Mucosa of rectum (tissue), 2 donors: ENCODE data around the gene UBE2K.
"Not testable (repeated sequence)": the region's sequence is repeated elsewhere in the genome, so short reads cannot be mapped to it uniquely, and the experiment has no call there.

Experiments used
- H3K27ac ChIP-seq, 2 donors: one replicate each; pipeline ENCODE4 v1.7.0; 2013; ENCODE audit warnings: inconsistent platforms in 2 of 2, low read depth in 2 of 2, low read length in 2 of 2
- H3K27me3 ChIP-seq, 2 donors: one replicate each; pipeline ENCODE4 v1.7.0; 2013; ENCODE audit warnings: low read length in 2 of 2; ENCODE audit not compliant: control insufficient read depth in 2 of 2, insufficient read depth in 2 of 2
- H3K36me3 ChIP-seq, 2 donors: one replicate each; pipeline ENCODE4 v1.7.0; 2013; ENCODE audit warnings: low read length in 2 of 2; ENCODE audit not compliant: control insufficient read depth in 2 of 2, insufficient read depth in 2 of 2
- H3K4me1 ChIP-seq, 2 donors: one replicate each; pipeline ENCODE4 v1.7.0; 2013; ENCODE audit warnings: low read length in 2 of 2, mild to moderate bottlenecking in 1 of 2; ENCODE audit not compliant: control insufficient read depth in 2 of 2, insufficient read depth in 2 of 2
- H3K4me3 ChIP-seq, 2 donors: one replicate each; pipeline ENCODE4 v1.7.0; 2013; ENCODE audit warnings: low read length in 2 of 2
- H3K9ac ChIP-seq, 2 donors: one replicate each; pipeline ENCODE4 v1.7.0; 2013; ENCODE audit warnings: low read length in 2 of 2, low read depth in 1 of 2, mild to moderate bottlenecking in 1 of 2
- H3K9me3 ChIP-seq, 2 donors: one replicate each; pipeline ENCODE4 v1.7.0; 2013; ENCODE audit warnings: low read length in 2 of 2; ENCODE audit not compliant: control insufficient read depth in 2 of 2
- donor health status: healthy.
- donor health status: Normal muscosa, but diverticular disease.

UBE2K gene

GRCh38 chr4:39721273-39721672 lies 23.3 kb downstream of the UBE2K start:
- H3K9me3 ChIP-seq, H3K4me1 ChIP-seq, H3K27me3 ChIP-seq, H3K27ac ChIP-seq, H3K4me3 ChIP-seq, H3K9ac ChIP-seq, H3K36me3 ChIP-seq: not testable (repeated sequence)

GRCh38 chr4:39721788-39722187 lies 23.9 kb downstream of the UBE2K start:
- no peaks in the 10 kb centered on the region for H3K4me1 ChIP-seq
- no peak overlapping the region for H3K4me3 ChIP-seq
- peaks cover 0 to 4% of the 10 kb centered on the region in 2 donors for H3K36me3 ChIP-seq
- H3K27me3 ChIP-seq = no peaks in the 10 kb centered on the region
- no peak overlapping the region for H3K27ac ChIP-seq
- no peaks in the 10 kb centered on the region for H3K9me3 ChIP-seq
- no peak overlapping the region for H3K9ac ChIP-seq

GRCh38 chr4:39729557-39729956 lies 31.6 kb downstream of the UBE2K start:
- Histone ChIP-seq H3K27me3 (no peaks in the 10 kb centered on the region), H3K9ac (no peak overlapping the region), H3K27ac (no peak overlapping the region), H3K9me3 (no peaks in the 10 kb centered on the region), H3K4me3 (no peak overlapping the region), H3K36me3 (peaks cover 0 to 1% of the 10 kb centered on the region in 2 donors), H3K4me1 (no peaks in the 10 kb centered on the region)

GRCh38 chr4:39730072-39730471 lies 32.1 kb downstream of the UBE2K start:
- no peak overlapping the region for H3K4me3 ChIP-seq
- no peaks in the 10 kb centered on the region for H3K27me3 ChIP-seq
- no peaks in the 10 kb centered on the region for H3K9me3 ChIP-seq
- H3K4me1 ChIP-seq = no peaks in the 10 kb centered on the region
- H3K27ac ChIP-seq = no peak overlapping the region
- peaks cover 0 to 3% of the 10 kb centered on the region in 2 donors for H3K36me3 ChIP-seq
- no peak overlapping the region for H3K9ac ChIP-seq

- Histone ChIP-seq H3K4me1 (no peaks in the 10 kb centered on the region), H3K27me3 (no peaks in the 10 kb centered on the region), H3K27ac (no peak overlapping the region), H3K9me3 (no peaks in the 10 kb centered on the region), H3K36me3 (peaks cover 0 to 3% of the 10 kb centered on the region in 2 donors), H3K4me3 (no peak overlapping the region), H3K9ac (no peak overlapping the region)
Measured at GRCh38 chr4:39731908-39732307, 34.0 kb downstream of the UBE2K start.

GRCh38 chr4:39732728-39733127 lies 34.8 kb downstream of the UBE2K start:
- Histone ChIP-seq H3K27ac (no peak overlapping the region), H3K36me3 (peaks cover 0 to 5% of the 10 kb centered on the region in 2 donors), H3K4me1 (no peaks in the 10 kb centered on the region), H3K4me3 (no peak overlapping the region), H3K9me3 (no peaks in the 10 kb centered on the region), H3K27me3 (no peaks in the 10 kb centered on the region), H3K9ac (no peak overlapping the region)

- not testable (repeated sequence) for H3K4me1 ChIP-seq
Measured at GRCh38 chr4:39739591-39739990, 41.7 kb downstream of the UBE2K start.

GRCh38 chr4:39741401-39741800 lies 43.5 kb downstream of the UBE2K start:
- H3K4me1 ChIP-seq = no peaks in the 10 kb centered on the region
- no peaks in the 10 kb centered on the region for H3K27me3 ChIP-seq
- no peak overlapping the region for H3K27ac ChIP-seq
- H3K9ac ChIP-seq = no peak overlapping the region
- H3K9me3 ChIP-seq = no peaks in the 10 kb centered on the region
- H3K36me3 ChIP-seq = peaks cover 4 to 15% of the 10 kb centered on the region in 2 donors
- H3K4me3 ChIP-seq = no peak overlapping the region

More at GRCh38 chr4:39739591-39739990, 41.7 kb downstream of the UBE2K start:
- peaks cover 0 to 13% of the 10 kb centered on the region in 2 donors for H3K36me3 ChIP-seq
- H3K9me3 ChIP-seq, H3K27ac ChIP-seq, H3K27me3 ChIP-seq, H3K4me3 ChIP-seq, H3K9ac ChIP-seq: not testable (repeated sequence)

GRCh38 chr4:39745920-39746319 lies 48.0 kb downstream of the UBE2K start:
- no peak overlapping the region for H3K4me3 ChIP-seq

GRCh38 chr4:39750216-39750615 lies 52.3 kb downstream of the UBE2K start:
- Histone ChIP-seq H3K9ac (no peak overlapping the region), H3K27ac (no peak overlapping the region), H3K4me1 (no peaks in the 10 kb centered on the region), H3K4me3 (no peak overlapping the region), H3K9me3 (no peaks in the 10 kb centered on the region), H3K36me3 (peaks cover 12 to 18% of the 10 kb centered on the region in 2 donors), H3K27me3 (no peaks in the 10 kb centered on the region)

More at GRCh38 chr4:39745920-39746319, 48.0 kb downstream of the UBE2K start:
- Histone ChIP-seq H3K9ac (no peak overlapping the region), H3K9me3 (no peaks in the 10 kb centered on the region), H3K36me3 (peaks cover 12 to 17% of the 10 kb centered on the region in 2 donors), H3K27me3 (no peaks in the 10 kb centered on the region), H3K27ac (no peak overlapping the region), H3K4me1 (no peaks in the 10 kb centered on the region)

GRCh38 chr4:39754309-39754708 lies 56.4 kb downstream of the UBE2K start:
- H3K9me3 ChIP-seq = no peaks in the 10 kb centered on the region
- no peaks in the 10 kb centered on the region for H3K4me1 ChIP-seq
- no peak overlapping the region for H3K9ac ChIP-seq
- no peak overlapping the region for H3K4me3 ChIP-seq
- no peak overlapping the region for H3K27ac ChIP-seq
- H3K36me3 ChIP-seq = peaks cover 21 to 23% of the 10 kb centered on the region in 2 donors
- no peaks in the 10 kb centered on the region for H3K27me3 ChIP-seq
